Activated effector memory CD4-positive, alpha-beta T cell treated with Interleukin-2 at 50 U/mL for 16 hours (primary cell): ENCODE data around the gene CYTH3.
"Not testable (repeated sequence)": the region's sequence is repeated elsewhere in the genome, so short reads cannot be mapped to it uniquely, and the experiment has no call there.

ENCODE experiments used
- DNase-seq: peaks from one replicate; pipeline ENCODE4 v3.0.0-alpha.2; 2020

The CYTH3 gene

GRCh38 chr7:6228361-6229229, 43.8 kb downstream of the CYTH3 start:
- no peak for DNase-seq

DNA sequence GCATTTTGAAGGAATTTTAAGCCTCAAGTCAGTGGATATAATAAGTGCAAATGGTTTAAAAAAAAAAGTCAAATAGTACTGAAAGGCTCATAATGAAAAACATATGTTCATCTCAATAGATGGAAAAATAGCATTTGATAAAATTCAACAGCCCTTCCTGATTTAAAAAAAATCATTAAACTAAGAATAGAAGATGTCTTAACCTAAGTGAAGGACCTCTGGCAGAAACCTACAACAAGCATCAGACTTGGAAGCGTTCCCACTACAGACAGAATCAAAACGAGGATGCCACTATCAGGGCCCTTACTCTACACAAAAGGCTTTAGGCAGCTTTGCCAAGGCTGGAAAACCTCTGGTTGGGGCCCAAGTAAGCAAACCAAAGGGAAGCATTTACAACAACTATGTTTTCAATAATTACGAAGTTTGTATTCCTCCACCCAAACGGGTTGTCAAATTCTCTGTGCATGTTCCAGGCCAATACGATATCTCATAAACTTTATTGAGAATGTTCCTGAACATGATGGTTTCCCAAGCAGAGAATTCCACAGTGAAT, 45.1 kb downstream of the CYTH3 start:
- no peak for DNase-seq

- no peak for DNase-seq
Measured at GRCh38 chr7:6226194-6226799, 46.1 kb downstream of the CYTH3 start.

GRCh38 chr7:6223411-6223810, 49.0 kb downstream of the CYTH3 start:
- DNase-seq, result not testable (repeated sequence)

DNA sequence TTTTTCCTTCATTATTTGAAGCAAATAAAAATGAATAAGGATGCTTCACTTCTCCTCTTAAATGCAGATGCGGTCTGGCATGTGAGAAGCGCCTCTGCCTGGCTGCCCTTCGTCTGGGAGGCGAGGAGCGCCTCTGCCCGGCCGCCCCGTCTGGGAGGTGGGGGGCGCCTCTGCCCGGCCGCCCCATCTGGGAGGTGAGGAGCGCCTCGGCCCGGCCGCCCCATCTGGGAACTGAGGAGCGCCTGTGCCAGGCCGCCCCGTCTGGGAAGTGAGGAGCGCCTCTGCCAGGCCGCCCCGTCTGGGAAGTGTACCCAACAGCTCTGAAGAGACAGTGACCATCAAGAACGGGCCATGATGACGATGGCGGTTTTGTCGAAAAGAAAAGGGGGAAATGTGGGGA, 49.4 kb downstream of the CYTH3 start:
- not testable (repeated sequence) for DNase-seq

DNA sequence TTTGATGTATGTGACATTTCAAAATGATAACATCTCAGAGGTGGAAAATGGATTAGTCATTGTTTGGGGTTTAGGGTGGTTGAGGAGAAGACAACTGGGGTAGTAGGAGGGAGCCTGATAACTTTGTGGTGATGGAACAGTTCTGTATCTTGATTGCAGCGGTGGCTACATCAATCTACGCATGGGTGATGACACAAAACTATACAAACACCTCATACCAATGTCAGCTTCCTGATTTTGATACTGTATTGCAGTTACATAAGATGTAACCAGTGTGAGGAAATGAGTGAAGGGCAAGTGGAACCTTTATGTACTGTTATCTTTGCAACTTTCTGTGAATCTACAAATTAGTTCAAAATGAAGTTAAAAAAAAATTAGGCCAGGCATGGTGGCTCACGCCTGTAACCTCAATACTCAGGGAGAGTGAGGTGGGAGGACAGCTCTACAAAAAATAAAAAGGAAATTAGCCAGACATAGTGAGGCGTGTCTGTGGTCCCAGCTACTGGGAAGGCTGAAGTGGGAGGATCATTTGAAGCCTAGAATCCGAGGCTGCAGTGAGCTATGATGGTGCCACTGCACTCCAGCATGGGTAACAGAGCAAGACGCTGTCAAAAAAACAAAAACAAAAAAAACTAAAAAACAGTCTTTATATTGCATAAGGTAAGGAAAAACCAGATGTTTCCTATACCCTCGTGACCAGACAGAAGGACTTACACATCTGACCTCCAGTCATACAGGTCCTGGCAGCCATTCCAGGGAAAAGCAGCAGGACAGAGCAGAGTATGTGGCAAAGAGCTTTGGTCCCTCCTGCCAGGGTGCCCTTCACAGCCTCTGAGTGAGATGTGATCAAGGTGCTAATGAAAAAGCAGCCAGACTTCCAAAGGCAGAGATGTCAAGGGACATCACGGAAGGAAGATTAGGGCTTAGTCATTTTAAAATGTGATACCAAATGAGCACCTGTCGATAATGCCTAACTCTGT, 50.8 kb downstream of the CYTH3 start:
- peak; percentile 16 for DNase-seq

DNA sequence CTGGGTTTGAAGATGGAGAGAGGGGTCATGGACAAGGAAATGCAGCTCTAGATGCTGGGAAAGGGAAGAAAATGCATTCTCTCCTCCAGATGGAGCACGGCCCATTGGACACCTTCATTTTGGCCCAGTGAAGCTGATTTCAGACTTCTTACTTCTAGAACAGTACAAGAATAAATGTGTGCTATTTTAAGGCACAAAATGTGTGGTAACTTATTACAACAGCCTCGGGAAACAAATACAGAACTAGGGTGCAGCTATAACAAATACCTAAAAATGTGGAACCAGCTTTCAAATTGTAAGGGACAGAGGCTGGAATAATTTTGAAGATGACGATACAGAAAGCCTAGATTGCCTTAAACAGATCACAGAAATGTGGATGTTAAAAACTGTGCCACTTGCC, 54.1 kb downstream of the CYTH3 start:
- no peak for DNase-seq

- no peak for DNase-seq
Measured at GRCh38 chr7:6212008-6212407, 60.4 kb downstream of the CYTH3 start.

DNA sequence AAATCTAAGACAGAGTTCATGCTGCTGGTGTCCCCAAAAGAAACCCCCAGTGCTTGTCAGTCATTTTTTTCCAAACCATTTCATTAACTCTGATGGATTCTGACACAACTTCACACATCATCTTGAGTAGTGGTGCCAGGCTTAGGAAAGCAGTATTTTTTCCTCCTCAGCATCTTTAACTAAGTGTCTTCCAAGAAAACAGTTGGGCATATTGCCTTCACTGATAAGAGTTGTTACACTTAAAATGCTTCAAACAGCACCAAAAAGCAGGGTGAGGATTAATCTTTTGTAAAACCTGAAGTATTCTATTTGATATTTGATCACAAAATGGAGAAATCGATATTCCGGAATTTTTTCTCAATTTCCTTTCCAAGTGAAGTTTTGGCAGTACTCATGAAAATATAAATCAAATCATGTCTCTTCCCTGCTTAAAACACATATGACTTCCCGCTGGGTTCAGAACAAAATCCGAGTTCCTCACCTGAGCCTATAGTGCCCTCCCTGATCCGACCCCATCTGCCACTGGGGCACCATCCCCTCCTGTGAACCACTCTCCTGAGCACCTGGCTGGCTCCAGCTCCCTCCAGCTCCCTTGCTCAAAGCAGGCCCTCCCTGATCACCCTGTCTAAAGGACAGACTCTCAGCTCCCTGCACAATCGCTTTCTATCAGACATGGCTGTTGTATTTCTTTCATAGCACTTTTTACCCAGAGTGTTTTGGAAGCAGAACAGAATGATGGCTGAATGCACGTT, 61.6 kb downstream of the CYTH3 start:
- DNase-seq, result no peak

GRCh38 chr7:6209340-6209739, 63.1 kb downstream of the CYTH3 start:
- no peak for DNase-seq

DNA sequence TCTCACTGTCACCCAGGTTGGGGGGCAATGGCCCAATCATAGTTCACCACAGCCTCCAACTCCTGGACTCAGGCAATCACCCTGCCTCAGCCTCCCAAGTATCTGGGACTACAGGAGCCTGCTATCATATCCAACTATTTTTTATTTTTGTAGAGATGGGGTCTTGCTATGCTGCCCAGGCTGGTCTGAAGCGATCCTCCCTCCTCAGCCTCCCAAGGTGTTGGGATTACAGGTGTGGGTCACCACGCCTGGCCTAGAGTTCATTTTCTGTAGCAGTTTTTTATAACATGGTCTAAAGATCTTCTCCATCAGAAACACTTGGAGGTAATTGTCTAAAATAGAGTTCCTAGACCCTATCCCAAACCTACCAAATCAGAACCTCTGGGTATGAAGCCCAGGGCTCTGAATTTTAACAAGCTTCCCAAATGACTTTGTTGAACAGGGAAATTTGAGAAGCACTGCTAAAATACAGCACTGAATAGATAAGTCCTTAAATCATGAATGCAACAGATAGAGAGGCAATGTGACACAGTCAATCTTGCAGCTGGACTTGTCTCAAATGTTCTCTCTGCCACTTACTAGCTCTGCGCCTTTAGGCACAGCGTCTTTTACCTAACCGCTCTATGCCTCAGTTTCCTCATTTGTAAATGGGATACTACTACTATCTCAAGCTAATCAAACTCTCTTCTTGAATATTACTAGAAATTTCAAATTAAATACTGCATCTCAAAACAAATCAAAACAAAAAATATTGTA, 63.7 kb downstream of the CYTH3 start:
- DNase-seq, result no peak

GRCh38 chr7:6205971-6206660, 66.3 kb downstream of the CYTH3 start:
- no peak for DNase-seq

DNA sequence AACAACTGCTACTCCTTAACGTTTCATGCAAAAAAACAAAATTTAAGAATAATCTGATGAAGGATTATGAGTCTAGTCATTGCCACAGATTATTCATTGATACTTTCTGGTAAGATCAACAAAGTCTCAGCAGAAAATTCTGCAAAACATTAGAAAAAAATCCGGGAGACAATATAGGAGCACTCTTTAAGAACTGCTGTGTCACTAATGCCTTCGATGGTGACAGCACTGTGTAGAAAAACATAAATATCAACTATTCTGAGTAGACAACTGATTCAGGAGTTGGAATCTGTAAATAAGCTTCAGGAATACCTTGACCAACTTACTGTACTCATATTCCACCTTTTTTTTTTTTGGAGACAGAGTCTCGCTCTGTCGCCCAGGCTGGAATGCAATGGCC, 69.0 kb downstream of the CYTH3 start:
- no peak for DNase-seq

GRCh38 chr7:6202117-6202516, 70.3 kb downstream of the CYTH3 start:
- no peak for DNase-seq

DNA sequence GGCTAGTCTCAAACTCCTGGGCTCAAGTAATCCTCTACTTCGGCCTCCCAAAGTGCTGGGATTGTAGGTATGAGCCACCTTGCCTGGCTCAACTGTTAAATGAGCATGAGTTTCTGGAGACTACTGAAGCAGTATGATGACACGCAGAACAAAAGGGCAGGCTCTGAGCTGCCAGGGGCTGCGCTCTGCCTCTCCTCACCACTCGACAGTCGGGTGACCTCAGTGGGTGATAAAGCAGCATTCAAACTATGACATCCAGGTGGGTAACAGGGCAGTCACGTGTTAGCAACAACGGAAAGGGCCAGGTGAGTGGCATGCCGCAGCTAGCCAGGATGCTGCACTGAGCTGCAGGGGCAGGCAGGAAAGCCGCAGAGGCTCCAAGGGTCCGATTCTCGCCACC, 71.5 kb downstream of the CYTH3 start:
- DNase-seq, result no peak

- no peak for DNase-seq
Measured at GRCh38 chr7:6198689-6199595, 73.5 kb downstream of the CYTH3 start.

- no peak for DNase-seq
Measured at GRCh38 chr7:6197801-6198551, 74.4 kb downstream of the CYTH3 start.

GRCh38 chr7:6193709-6194108, 78.7 kb downstream of the CYTH3 start:
- DNase-seq, result no peak

DNA sequence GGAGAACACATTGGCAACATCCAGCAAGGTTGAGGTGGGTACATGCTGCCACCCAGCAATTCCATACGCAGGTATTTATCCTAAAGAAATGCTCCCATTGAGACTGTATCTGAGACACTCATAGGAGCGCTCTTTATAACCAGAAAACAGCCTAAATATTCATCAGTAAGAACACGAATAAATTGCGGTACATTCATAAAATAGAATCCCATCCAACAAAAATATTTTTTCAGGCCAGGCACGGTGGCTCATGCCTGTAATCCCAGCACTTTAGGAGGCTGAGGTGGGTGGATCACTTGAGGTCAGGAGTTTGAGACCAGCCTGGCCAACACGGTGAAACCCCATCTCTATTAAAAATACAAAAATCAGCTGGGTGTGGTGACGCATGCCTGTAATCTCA, 81.9 kb downstream of the CYTH3 start:
- DNase-seq, result not testable (repeated sequence)
